SK-N-SH (cell line): Measurements from ENCODE around the gene PLEKHG3. TPM values are rescaled to one million over a fixed set of nuclear protein-coding genes. Genes with fewer than 3 reads are reported as not detected.

Experiments
- CTCF ChIA-PET: fragments of 300-600, 350-600 bp; formaldehyde crosslinking; extraction: SDS; loops from one replicate; lab custom pipeline; 2021; lab: Yijun Ruan, JAX
- POLR2A ChIA-PET: fragments of 350-600 bp; sonication (Branson Sonifier 250); formaldehyde crosslinking; extraction: SDS; loops from one replicate; lab custom pipeline; 2020; ENCODE audit warnings: antibody characterized with exemption, inconsistent platforms; lab: Yijun Ruan, JAX
- DNase-seq: peaks from one replicate; pipeline ENCODE4 v3.0.0; 2012
- H2AFZ ChIP-seq: fragments of 200-600 bp; sonication (generic); 2 replicates; pipeline ENCODE4 v1.8.1; 2016; ENCODE audit warnings: antibody characterized with exemption, mild to moderate bottlenecking, low read depth
- H3F3A ChIP-seq: fragments of 200-600 bp; sonication (generic); replicated peaks from 2 replicates; pipeline ENCODE3; 2016; ENCODE audit warnings: antibody characterized with exemption, mild to moderate bottlenecking; ENCODE audit not compliant: insufficient read depth
- H3K27ac ChIP-seq, 2 experiments: fragments of 200-500 bp in 1 of 2; fragments of 200-600 bp in 1 of 2; sonication (Bioruptor generic) in 1 of 2; sonication (generic), shearing (Covaris generic) in 1 of 2; 2 replicates each; pipeline versions ENCODE4 v1.5.1 to v1.6.1; 2014 to 2016; ENCODE audit warnings: low read depth in 2 of 2, inconsistent platforms in 1 of 2, low read length in 1 of 2, mild to moderate bottlenecking in 1 of 2, mixed read lengths in 1 of 2
- H3K27me3 ChIP-seq: fragments of 200-600 bp; sonication (generic), shearing (Covaris generic); 2 replicates; pipeline ENCODE4 v1.6.1; 2016; ENCODE audit warnings: mixed run types; ENCODE audit not compliant: insufficient read depth
- H3K36me3 ChIP-seq, 2 experiments: fragments of 200-500 bp in 1 of 2; fragments of 200-600 bp in 1 of 2; sonication (Bioruptor generic) in 1 of 2; sonication (generic) in 1 of 2; replicated peaks in 1 of 2; 2 replicates each; pipeline versions ENCODE3 to v1.5.1; 2014 to 2016; ENCODE audit warnings: low read length in 1 of 2, mild to moderate bottlenecking in 1 of 2; ENCODE audit not compliant: insufficient read depth in 2 of 2, control insufficient read depth in 1 of 2
- H3K4me1 ChIP-seq, 2 experiments: fragments of 200-500 bp in 1 of 2; fragments of 200-600 bp in 1 of 2; sonication (Bioruptor generic) in 1 of 2; sonication (generic), shearing (Covaris generic) in 1 of 2; 2 replicates each; pipeline versions ENCODE4 v1.5.1 to v1.6.1; 2014 to 2016; ENCODE audit warnings: low read depth in 1 of 2, low read length in 1 of 2, mixed run types in 1 of 2; ENCODE audit not compliant: insufficient read depth in 2 of 2, control insufficient read depth in 1 of 2
- H3K4me2 ChIP-seq: fragments of 200-600 bp; sonication (generic), shearing (Covaris generic); 2 replicates; pipeline ENCODE4 v1.6.1; 2017; ENCODE audit warnings: mixed run types
- H3K4me3 ChIP-seq, 2 experiments: fragments of 200-500 bp in 1 of 2; fragments of 200-600 bp in 1 of 2; sonication (Bioruptor generic) in 1 of 2; sonication (generic), shearing (Covaris generic) in 1 of 2; 2 replicates each; pipeline versions ENCODE4 v1.5.1 to v1.8.1; 2014 to 2016; ENCODE audit warnings: low read depth in 2 of 2, inconsistent platforms in 1 of 2, low read length in 1 of 2, mild to moderate bottlenecking in 1 of 2, mixed read lengths in 1 of 2, moderate library complexity in 1 of 2
- H3K79me2 ChIP-seq: fragments of 200-600 bp; sonication (generic); 2 replicates; pipeline ENCODE4 v1.8.1; 2017; ENCODE audit warnings: mild to moderate bottlenecking; ENCODE audit not compliant: insufficient read depth
- H3K9ac ChIP-seq: fragments of 200-600 bp; sonication (generic); 2 replicates; pipeline ENCODE4 v1.6.1; 2017; ENCODE audit warnings: mixed run types
- H3K9me2 ChIP-seq: fragments of 200-600 bp; sonication (generic); 2 replicates; pipeline ENCODE4 v1.6.1; 2017; ENCODE audit warnings: mixed run types
- H3K9me3 ChIP-seq: fragments of 200-600 bp; sonication (generic); 2 replicates; pipeline ENCODE4 v1.6.1; 2017; ENCODE audit warnings: mixed run types, mild to moderate bottlenecking, moderate library complexity
- H4K20me1 ChIP-seq: fragments of 200-600 bp; sonication (generic); 2 replicates; pipeline ENCODE4 v1.6.1; 2017; ENCODE audit warnings: mild to moderate bottlenecking, mixed run types; ENCODE audit not compliant: insufficient read depth
- CHD2 ChIP-seq: fragments of 150-350 bp; IDR thresholded peaks from 2 replicates; pipeline ENCODE4 v1.6.1; 2018; ENCODE audit warnings: low read length; ENCODE audit not compliant: partially characterized antibody
- ELF1 ChIP-seq: IDR thresholded peaks from 2 replicates; pipeline ENCODE4 v1.4.0; 2012
- FOXJ3 ChIP-seq: sonication (generic); formaldehyde crosslinking; IDR thresholded peaks from 2 replicates; pipeline ENCODE4 v1.5.1; 2020; ENCODE audit warnings: mild to moderate bottlenecking, missing genetic modification reagents
- REST ChIP-seq: IDR thresholded peaks from 2 replicates; pipeline ENCODE4 v1.6.1; 2012; ENCODE audit warnings: mild to moderate bottlenecking, low read depth, low read length, moderate library complexity
- WGBS: methylation state at CpG from one replicate; pipeline ENCODE4 v1.1.6; 2017; ENCODE audit warnings: low lambda C conversion rate; 5-methylcytosine and 5-hydroxymethylcytosine counted together
- polyA plus RNA-seq, 3 experiments: library from polyadenylated mRNA; depleted of rRNA; stranded (reverse); fragments of >200 nt; gene quantifications; 2 replicates each; pipeline ENCODE4 v1.2.3, GENCODE V29; 2012

The PLEKHG3 gene
- polyA plus RNA-seq, 1 of the 3 experiments (the other 2 are of a cell fraction) = 5.1 TPM

- POLR2A ChIA-PET = interaction anchor here (0.7 to 2.5 kb wide), 3 partner anchors 55 to 61 kb away, joined by 4 to 15 read pairs (median 7); no protein-coding TSS in a partner anchor
- WGBS = 65% methylated on average over 24 of the region's 26 CpGs
Measured at GRCh38 chr14:64703395-64704142, 655 bp upstream of the PLEKHG3 start.

DNA sequence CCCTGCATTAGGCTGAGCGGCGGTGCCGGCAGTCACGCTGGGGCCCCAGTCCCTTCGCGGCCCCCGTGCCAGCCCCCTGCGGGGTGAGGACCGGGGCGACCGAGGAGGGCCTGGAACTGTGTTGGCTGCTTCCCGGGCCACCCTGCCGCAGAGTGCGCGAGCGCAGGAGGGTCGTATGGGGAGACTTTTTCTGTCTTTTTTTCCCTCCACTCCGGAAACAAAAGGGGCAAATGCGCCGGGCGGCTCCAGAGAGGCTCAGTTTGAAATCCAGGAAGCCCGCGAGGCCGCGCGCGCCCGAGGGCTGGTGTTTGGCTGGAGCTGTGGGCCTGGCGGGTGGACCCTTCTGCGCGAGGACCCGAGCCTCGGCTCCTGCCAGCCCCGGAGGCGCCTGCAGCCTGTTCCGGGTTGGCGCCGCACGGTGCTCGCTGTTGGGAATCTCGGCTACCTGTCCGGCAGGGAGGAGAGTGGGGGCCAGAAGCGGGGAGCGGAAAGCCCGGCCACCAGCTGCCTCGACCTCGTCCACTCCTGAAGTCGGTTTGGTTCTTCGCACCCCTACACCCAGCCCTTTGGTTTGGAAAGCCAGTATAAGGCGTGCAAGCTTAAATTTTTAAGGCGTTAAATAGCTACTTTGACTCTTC lies 638 bp downstream of the PLEKHG3 start:
- Histone ChIP-seq H3K79me2 (peaks cover 20% of the 10 kb centered on the region; the same call in 1 of the 2 replicates), H3F3A (no peaks in the 10 kb centered on the region), H3K27ac (peak overlapping the region; percentile 30 to 71), H3K9me2 (no peaks in the 10 kb centered on the region), H2AFZ (peak overlapping the region; percentile 98), H3K27me3 (no peaks in the 10 kb centered on the region), H3K9me3 (no peaks in the 10 kb centered on the region), H3K4me3 (peak overlapping the region; percentile 90 to 97), H3K9ac (peak overlapping the region; percentile 75), H4K20me1 (no peaks in the 10 kb centered on the region), H3K4me1 (peaks cover 6 to 36% of the 10 kb centered on the region in 2 experiments; a peak in 2 of 4 replicates), H3K36me3 (no peaks in the 10 kb centered on the region), H3K4me2 (peak overlapping the region; percentile 99)
- DNase-seq = peak; percentile 79
- TF ChIP-seq ELF1 (0 out of 2 replicates have a peak, but pooled peaks have one; percentile 37), REST (no peak)
- ChIA-PET CTCF (interaction anchor here (0.5 to 2.2 kb wide), 5 partner anchors 56 to 91 kb away, joined by 3 to 13 read pairs (median 5); no protein-coding TSS in a partner anchor), POLR2A (interaction anchor here (1.4 to 2.5 kb wide), 3 partner anchors 13 to 60 kb away, joined by 4 to 15 read pairs (median 7); no protein-coding TSS in a partner anchor)
- 9% methylated on average over 17 of the region's 51 CpGs for WGBS

More at GRCh38 chr14:64703395-64704142, 655 bp upstream of the PLEKHG3 start:
- peaks cover 17% of the 10 kb centered on the region; the same call in 1 of the 2 replicates for H3K79me2 ChIP-seq
- H3K27me3 ChIP-seq = no peaks in the 10 kb centered on the region; the same call in 1 of the 2 replicates
- no peaks in the 10 kb centered on the region for H3K9me3 ChIP-seq
- no peak for DNase-seq
- no peaks in the 10 kb centered on the region for H4K20me1 ChIP-seq
- no peaks in the 10 kb centered on the region for H3K36me3 ChIP-seq
- H3F3A ChIP-seq = no peaks in the 10 kb centered on the region
- CTCF ChIA-PET = interaction anchor here (2.2 kb wide), 1 partner anchor 61 kb away, joined by 13 read pairs; no protein-coding TSS in a partner anchor
- peak overlapping the region; percentile 90 to 97 for H3K4me3 ChIP-seq
- peak overlapping the region; percentile 98; the same call in 1 of the 2 replicates for H2AFZ ChIP-seq
- no peaks in the 10 kb centered on the region for H3K9me2 ChIP-seq
- H3K4me2 ChIP-seq = peak overlapping the region; percentile 99
- TF ChIP-seq CHD2 = no peak
- 0 out of 2 replicates have a peak, but pooled peaks have one; percentile 33 for TF ChIP-seq FOXJ3
- peak overlapping the region; percentile 75; the same call in 1 of the 2 replicates for H3K9ac ChIP-seq
- peaks cover 6 to 31% of the 10 kb centered on the region in 2 experiments; a peak in 2 of 4 replicates for H3K4me1 ChIP-seq
- peak overlapping the region in 1 of 2 experiments; percentile 56; a peak in 1 of 4 replicates for H3K27ac ChIP-seq
